Stimulated activated CD4-positive, alpha-beta T cell treated with anti-CD3 and anti-CD28 coated beads, Interleukin-15, amount 100 ng/mL, for 48 hours (primary cell): ENCODE data around the gene GPC5.

Experiments used
- DNase-seq, 2 donors: peaks; one replicate each; pipeline ENCODE4 v3.0.0-alpha.2; 2020; ENCODE audit warnings: low read depth in 2 of 2

GPC5 gene

GRCh38 chr13:91962946-91963345 is 564.5 kb downstream of the GPC5 start:
- no peak for DNase-seq

DNA sequence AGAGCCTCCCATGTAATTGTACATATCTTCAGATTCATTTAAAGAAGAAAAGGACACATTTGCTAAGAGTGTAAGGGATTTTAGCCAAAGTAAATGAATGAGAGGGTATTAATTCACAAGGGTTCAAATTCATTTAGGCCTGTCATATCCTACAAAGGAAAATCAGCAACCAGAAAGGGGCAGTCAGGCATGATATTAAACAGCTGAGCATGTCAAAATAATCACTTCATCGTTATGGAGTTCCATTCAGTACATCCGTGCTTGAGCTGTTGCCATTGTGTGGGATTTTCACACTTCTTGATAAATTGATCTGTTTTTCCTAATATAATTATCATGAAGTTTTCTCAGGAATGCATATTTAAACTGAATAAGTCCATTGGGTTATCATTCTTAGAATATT is 567.1 kb downstream of the GPC5 start:
- DNase-seq = no peak

- no peak for DNase-seq
Observed at GRCh38 chr13:91978571-91978970, 580.1 kb downstream of the GPC5 start.

- no peak for DNase-seq
Observed at GRCh38 chr13:91986761-91987483, 588.5 kb downstream of the GPC5 start.

- DNase-seq = no peak
Observed at GRCh38 chr13:91988331-91988730, 589.9 kb downstream of the GPC5 start.

DNA sequence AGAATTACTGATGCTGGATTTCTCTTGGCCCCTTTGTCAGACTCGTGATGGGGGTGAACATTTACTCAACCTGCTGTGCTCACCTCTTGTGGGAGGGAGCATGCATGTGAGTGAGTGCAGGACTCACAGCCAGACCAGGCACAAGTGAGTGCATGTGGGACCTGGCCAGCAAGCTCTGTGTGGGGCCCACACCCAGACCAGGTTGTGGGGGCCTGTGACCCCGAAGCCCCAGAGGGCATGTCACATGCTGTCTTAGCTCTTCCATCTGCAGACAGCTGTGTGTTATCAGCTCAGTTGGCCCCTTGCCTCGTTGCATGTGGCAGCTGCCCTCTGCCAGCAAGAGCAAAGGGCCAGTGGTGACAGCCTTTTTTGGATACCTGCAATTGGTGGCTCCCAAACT is 614.4 kb downstream of the GPC5 start:
- DNase-seq = no peak

GRCh38 chr13:92017737-92018136 is 619.3 kb downstream of the GPC5 start:
- DNase-seq = no peak

DNA sequence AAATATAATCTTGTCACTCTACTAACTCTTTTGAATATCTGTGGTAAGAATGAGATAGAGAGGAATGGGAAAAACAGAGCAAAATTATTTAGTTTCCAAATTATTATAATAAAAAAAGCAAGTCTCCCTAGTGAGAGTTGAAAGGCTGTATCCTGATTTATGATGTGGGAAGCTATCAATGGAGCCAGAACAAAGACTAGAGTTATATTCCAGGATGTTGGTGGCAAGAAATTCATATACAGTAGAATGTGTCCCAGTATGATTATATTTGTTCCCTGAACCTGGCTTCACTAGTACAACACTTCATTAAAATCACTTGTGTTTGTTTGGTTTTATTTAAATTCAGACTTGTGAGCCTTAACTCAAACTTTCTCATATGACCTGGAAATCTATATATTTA is 630.3 kb downstream of the GPC5 start:
- no peak for DNase-seq

DNA sequence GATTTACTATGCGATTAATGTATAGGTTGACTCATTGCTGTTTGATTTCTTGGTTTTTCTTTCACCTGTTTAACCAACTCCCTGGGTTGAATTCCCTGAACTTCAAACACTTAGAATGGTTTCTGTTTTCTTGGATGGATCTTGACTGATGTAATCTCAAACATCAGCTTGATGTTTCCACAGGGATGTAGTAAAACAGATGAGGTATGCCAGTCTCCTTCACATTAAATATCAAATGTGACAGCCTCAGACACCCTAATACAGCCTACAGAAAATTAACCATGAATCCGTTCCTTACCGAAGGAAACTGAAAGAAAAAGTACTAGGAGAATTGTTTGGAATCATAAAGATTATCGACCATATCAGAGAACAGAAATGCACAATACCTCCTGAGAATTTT is 631.2 kb downstream of the GPC5 start:
- no peak for DNase-seq

GRCh38 chr13:92038905-92039304 is 640.5 kb downstream of the GPC5 start:
- no peak for DNase-seq

DNA sequence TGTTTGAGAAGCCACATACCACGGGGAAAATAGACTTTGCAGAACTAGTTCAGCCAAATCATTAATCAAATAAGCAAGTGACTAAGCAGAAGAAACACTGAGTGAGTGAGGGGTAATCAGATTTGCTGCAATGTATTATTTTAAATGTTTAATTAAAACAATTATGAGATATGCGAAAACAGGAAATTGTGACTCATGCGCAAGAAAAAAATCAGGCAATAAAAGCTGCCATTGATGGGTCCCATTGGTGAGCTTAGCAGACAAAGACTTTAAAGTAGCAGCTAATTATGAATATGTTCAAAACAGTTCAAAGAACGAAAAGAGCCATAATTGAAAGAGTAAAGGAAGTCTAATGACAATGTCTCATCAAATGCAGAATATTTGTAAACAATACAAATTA is 644.1 kb downstream of the GPC5 start:
- no peak for DNase-seq

DNA sequence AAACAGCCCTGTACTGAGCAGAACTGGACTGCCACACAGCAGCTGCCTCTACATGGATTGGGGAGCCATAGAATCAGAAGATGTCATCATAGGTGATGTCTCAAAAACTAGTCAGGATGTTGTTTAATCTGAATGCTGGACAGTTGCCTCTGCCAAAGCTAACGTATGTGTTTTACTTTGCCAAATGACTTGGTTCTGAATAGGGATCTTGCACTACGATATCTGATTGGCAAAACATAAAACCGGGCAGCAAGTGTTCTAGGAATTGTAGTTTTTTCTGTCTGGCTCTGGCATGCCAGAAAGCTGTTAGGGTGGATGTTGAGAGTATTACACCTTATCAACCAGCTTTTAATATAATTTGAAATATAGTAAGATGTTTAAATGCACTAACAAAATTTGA is 645.9 kb downstream of the GPC5 start:
- no peak for DNase-seq

DNA sequence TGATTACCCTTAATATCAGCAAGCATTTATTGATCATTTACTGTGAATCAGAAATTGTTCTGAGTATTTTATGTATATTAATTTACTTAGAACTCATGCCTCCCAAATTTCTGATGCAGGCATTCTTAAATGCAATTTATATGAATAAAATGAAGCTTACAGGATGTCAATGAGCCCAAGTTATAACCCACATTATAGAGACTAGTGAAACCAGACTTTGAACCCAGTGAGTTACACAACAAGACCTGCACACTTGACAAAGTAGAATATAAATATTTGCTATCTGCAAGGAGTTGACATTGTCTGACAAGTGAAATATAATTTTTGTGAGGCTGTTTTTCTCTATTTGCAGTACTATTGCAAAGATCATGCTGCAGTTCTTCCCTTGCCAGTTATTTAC is 656.0 kb downstream of the GPC5 start:
- no peak for DNase-seq

GRCh38 chr13:92074658-92075057 is 676.2 kb downstream of the GPC5 start:
- DNase-seq = no peak

- no peak for DNase-seq
Observed at GRCh38 chr13:92097337-92097903, 699.0 kb downstream of the GPC5 start.

- DNase-seq = no peak
Observed at GRCh38 chr13:92101801-92102200, 703.4 kb downstream of the GPC5 start.

- no peak for DNase-seq
Observed at GRCh38 chr13:92103689-92104153, 705.3 kb downstream of the GPC5 start.

GRCh38 chr13:92122186-92122853 is 723.9 kb downstream of the GPC5 start:
- DNase-seq = no peak

GRCh38 chr13:92126399-92126798 is 728.0 kb downstream of the GPC5 start:
- no peak for DNase-seq

DNA sequence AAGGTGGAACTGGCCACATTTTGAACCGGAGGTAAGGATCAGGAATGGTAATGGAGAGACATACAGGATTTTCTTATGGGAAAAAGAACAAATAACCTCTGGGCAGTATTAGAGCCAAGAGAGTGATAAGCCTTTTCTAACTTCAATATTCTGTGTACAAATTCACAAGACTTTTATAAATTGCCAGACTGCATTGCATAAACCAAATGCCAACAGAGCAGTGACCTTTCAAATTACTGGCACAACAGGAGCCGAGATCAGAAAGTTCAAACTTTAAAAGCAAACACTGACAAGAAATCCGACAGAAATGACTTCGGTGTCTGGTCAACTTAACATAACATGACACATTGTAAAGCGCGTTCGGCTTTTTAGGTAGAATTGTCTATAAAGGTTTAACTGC is 737.1 kb downstream of the GPC5 start:
- no peak for DNase-seq

DNA sequence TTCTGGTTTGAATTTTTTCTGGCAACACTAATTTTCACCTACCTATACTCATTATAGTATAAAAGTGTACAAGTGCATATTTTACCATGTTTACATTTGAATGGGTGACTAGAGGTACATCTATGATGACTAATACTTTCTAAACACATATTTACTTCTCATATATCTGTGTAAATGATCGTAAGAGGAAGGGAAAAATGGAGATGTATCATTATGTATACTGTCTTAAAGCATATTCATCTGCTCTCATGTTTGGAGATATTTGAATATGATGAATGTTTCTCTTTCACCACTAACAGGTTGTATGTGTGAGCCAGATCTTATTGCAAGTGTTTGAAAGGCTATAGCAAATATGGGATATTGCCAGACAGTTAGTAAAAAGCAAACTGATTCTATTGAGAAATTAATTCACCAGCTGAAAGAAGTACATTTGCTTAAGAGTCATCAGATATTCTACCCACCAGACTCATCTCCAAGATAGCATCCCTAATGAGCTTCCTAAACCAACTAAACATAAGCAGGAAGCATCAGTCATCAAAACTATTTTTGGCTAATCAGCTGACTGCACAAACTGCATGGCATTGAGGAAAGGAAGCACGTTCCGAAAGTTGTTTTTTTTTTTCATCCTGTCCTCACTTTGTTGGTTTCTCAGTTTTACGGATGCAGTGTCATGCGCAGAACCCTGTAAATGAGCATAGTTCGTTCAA is 738.2 kb downstream of the GPC5 start:
- no peak for DNase-seq

DNA sequence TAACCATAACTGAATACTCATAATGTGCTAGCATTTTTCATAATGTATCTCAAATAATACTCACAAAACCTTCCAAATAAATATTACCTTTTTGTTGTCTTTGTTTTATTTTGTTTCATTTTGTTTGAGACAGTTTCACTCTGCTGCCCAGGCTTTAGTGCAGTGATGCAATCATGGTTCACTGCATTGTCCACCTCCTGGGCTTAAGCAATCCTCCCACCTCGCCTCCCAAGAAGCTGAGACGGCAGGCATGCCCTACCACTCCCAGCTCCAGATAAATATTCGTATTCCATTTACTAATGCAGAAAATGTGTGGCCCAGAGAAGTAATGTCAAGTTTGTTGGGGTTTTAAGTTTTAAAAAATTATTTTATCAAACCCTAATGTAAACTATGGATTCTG is 739.1 kb downstream of the GPC5 start:
- no peak for DNase-seq

- DNase-seq = no peak
Observed at GRCh38 chr13:92143766-92144165, 745.3 kb downstream of the GPC5 start.
